GM23338 (cell line): ENCODE measurements around the gene KRT31. TPM values are rescaled to one million over a fixed set of nuclear protein-coding genes. Genes with fewer than 3 reads are reported as not detected.

Source experiments
- ATAC-seq: fragments of 200-7000 bp; cut with Tn5 transposase; 3 replicates; pipeline ENCODE4 v1.9.1; 2020
- DNase-seq: peaks from one replicate; pipeline ENCODE4 v3.0.0-alpha.2; 2015; ENCODE audit warnings: low spot score
- H2AFZ ChIP-seq: fragments of 200-600 bp; sonication (generic); 2 replicates; pipeline ENCODE4 v1.8.0; 2016; ENCODE audit warnings: antibody characterized with exemption, mild to moderate bottlenecking, moderate library complexity
- H3F3A ChIP-seq: fragments of 200-600 bp; sonication (generic); replicated peaks from 2 replicates; pipeline ENCODE4 v1.8.0; 2017; ENCODE audit warnings: antibody characterized with exemption, mixed run types, low read depth
- H3K27ac ChIP-seq: fragments of 200-600 bp; sonication (generic); 2 replicates; pipeline ENCODE4 v1.6.1; 2016; ENCODE audit warnings: low read depth
- H3K27me3 ChIP-seq: fragments of 200-600 bp; sonication (generic); 2 replicates; pipeline ENCODE4 v1.8.0; 2016; ENCODE audit warnings: mild to moderate bottlenecking, mixed run types, moderate library complexity; ENCODE audit not compliant: insufficient read depth
- H3K36me3 ChIP-seq: fragments of 200-600 bp; sonication (generic); 2 replicates; pipeline ENCODE4 v1.8.0; 2016; ENCODE audit warnings: mild to moderate bottlenecking; ENCODE audit not compliant: insufficient read depth
- H3K4me1 ChIP-seq: fragments of 200-600 bp; sonication (generic); 2 replicates; pipeline ENCODE4 v1.8.0; 2016; ENCODE audit warnings: mild to moderate bottlenecking, moderate library complexity; ENCODE audit not compliant: insufficient read depth
- H3K4me2 ChIP-seq: fragments of 200-600 bp; sonication (generic); 2 replicates; pipeline ENCODE4 v1.7.1; 2017; ENCODE audit warnings: mixed run types
- H3K4me3 ChIP-seq: fragments of 200-600 bp; sonication (generic); 2 replicates; pipeline ENCODE4 v1.6.1; 2016; ENCODE audit warnings: mixed run types
- H3K79me2 ChIP-seq: fragments of 200-600 bp; sonication (generic); replicated peaks from 2 replicates; pipeline ENCODE4 v1.8.0; 2017; ENCODE audit warnings: mild to moderate bottlenecking; ENCODE audit not compliant: insufficient read depth
- H3K9me2 ChIP-seq: fragments of 200-600 bp; sonication (generic); 2 replicates; pipeline ENCODE4 v1.8.0; 2017; ENCODE audit not compliant: insufficient read depth
- H4K20me1 ChIP-seq: fragments of 200-600 bp; sonication (generic); replicated peaks from 2 replicates; pipeline ENCODE4 v1.8.0; 2017; ENCODE audit warnings: mild to moderate bottlenecking; ENCODE audit not compliant: insufficient read depth
- H3K27ac Mint-ChIP-seq: 2 replicates; pipeline ENCODE4 v1.8.0; 2020; ENCODE audit warnings: inconsistent platforms, mild to moderate bottlenecking, moderate library complexity, mixed read lengths
- H3K27me3 Mint-ChIP-seq: 3 replicates; pipeline ENCODE4 v1.8.0; 2022; ENCODE audit warnings: low read depth, mild to moderate bottlenecking, moderate library complexity, mixed read lengths, inconsistent platforms; ENCODE audit not compliant: insufficient read depth, poor library complexity
- H3K36me3 Mint-ChIP-seq: 3 replicates; pipeline ENCODE4 v1.8.0; 2021; ENCODE audit warnings: low read depth, mild to moderate bottlenecking, inconsistent platforms, moderate library complexity, mixed read lengths
- H3K4me1 Mint-ChIP-seq: 3 replicates; pipeline ENCODE4 v1.8.0; 2020; ENCODE audit warnings: mild to moderate bottlenecking, inconsistent platforms, mixed read lengths
- H3K4me3 Mint-ChIP-seq: 3 replicates; pipeline ENCODE4 v1.8.0; 2021; ENCODE audit warnings: moderate library complexity, mild to moderate bottlenecking, inconsistent platforms, mixed read lengths
- H3K9me3 Mint-ChIP-seq: 3 replicates; pipeline ENCODE4 v1.8.0; 2020; ENCODE audit warnings: moderate library complexity, mild to moderate bottlenecking, inconsistent platforms, mixed read lengths
- CREB1 ChIP-seq: fragments of 250-450 bp; sonication (Bioruptor Pico); IDR thresholded peaks from 2 replicates; pipeline ENCODE4 v1.5.0; 2020; ENCODE audit warnings: low read depth, mild to moderate bottlenecking, moderate library complexity
- CTCF ChIP-seq, 2 experiments: fragments of 200-600 bp in 1 of 2; sonication (generic) in 1 of 2; conservative IDR thresholded peaks; 2 replicates each; pipeline versions ENCODE4 v1.5.1 to v1.6.1; 2016 to 2017; ENCODE audit warnings: antibody characterized with exemption in 2 of 2, low read depth in 2 of 2, mild to moderate bottlenecking in 2 of 2, moderate library complexity in 1 of 2
- ETS1 ChIP-seq: IDR thresholded peaks from 2 replicates; pipeline ENCODE4 v1.6.1; 2016; ENCODE audit warnings: antibody characterized with exemption
- EZH2 ChIP-seq: fragments of 200-600 bp; sonication (generic); IDR thresholded peaks from one replicate; pipeline ENCODE4 v1.8.0; 2017; ENCODE audit warnings: antibody characterized with exemption, mild to moderate bottlenecking, low read depth; ENCODE audit not compliant: unreplicated experiment
- EZH2phosphoT487 ChIP-seq: fragments of 200-600 bp; sonication (generic); IDR thresholded peaks from one replicate; pipeline ENCODE4 v1.8.1; 2018; ENCODE audit warnings: antibody characterized with exemption; ENCODE audit not compliant: unreplicated experiment
- JUNB ChIP-seq: IDR thresholded peaks from one replicate; pipeline ENCODE4 v1.6.1; 2016; ENCODE audit warnings: antibody characterized with exemption; ENCODE audit not compliant: unreplicated experiment
- NANOG ChIP-seq: IDR thresholded peaks from 2 replicates; pipeline ENCODE4 v1.6.1; 2016; ENCODE audit warnings: antibody characterized with exemption, borderline replicate concordance
- POLR2AphosphoS5 ChIP-seq: IDR thresholded peaks from 2 replicates; pipeline ENCODE4 v1.6.1; 2016; ENCODE audit warnings: antibody characterized with exemption, low read depth
- REST ChIP-seq: IDR thresholded peaks from one replicate; pipeline ENCODE4 v1.6.1; 2018; ENCODE audit warnings: antibody characterized with exemption; ENCODE audit not compliant: unreplicated experiment
- STAT1 ChIP-seq: IDR thresholded peaks from one replicate; pipeline ENCODE4 v1.6.1; 2016; ENCODE audit warnings: antibody characterized with exemption; ENCODE audit not compliant: unreplicated experiment
- ZNF114 ChIP-seq: fragments of 250-450 bp; sonication (Bioruptor Pico); IDR thresholded peaks from 2 replicates; pipeline ENCODE4 v1.5.0; 2020; ENCODE audit warnings: mild to moderate bottlenecking, moderate library complexity
- ZNF331 ChIP-seq: fragments of 250-450 bp; sonication (Bioruptor Pico); IDR thresholded peaks from 2 replicates; pipeline ENCODE4 v1.5.0; 2020; ENCODE audit warnings: low read depth, mild to moderate bottlenecking, moderate library complexity
- ZNF462 ChIP-seq: fragments of 250-450 bp; sonication (Bioruptor Pico); IDR thresholded peaks from 2 replicates; pipeline ENCODE4 v1.5.0; 2020; ENCODE audit warnings: mild to moderate bottlenecking, moderate library complexity
- polyA plus RNA-seq: library from polyadenylated mRNA; unstranded; fragments of >200 nt; fragmentation: Nextera tagmentation; extraction: Ambion mirVana; gene quantifications from 2 replicates; pipeline ENCODE4 v1.2.1, GENCODE V29; 2016
- total RNA-seq: library from RNA; depleted of rRNA; stranded (reverse); fragments of >200 nt; shearing (Covaris generic); gene quantifications from 2 replicates; pipeline ENCODE4 v1.2.3, GENCODE V29; 2014

KRT31 gene
- total and polyA plus RNA-seq, 2 experiments from 2014 or later: not detected

GRCh38 chr17:41402161-41402560 is 4.8 kb upstream of the KRT31 start:
- Mint-ChIP-seq H3K9me3 (no peaks in the 10 kb centered on the region), H3K4me3 (no peak overlapping the region), H3K36me3 (no peaks in the 10 kb centered on the region), H3K4me1 (no peaks in the 10 kb centered on the region), H3K27me3 (peaks cover 2% of the 10 kb centered on the region), H3K27ac (no peak overlapping the region)
- Histone ChIP-seq H3K27me3 (no peaks in the 10 kb centered on the region), H2AFZ (no peak overlapping the region), H3K4me1 (no peaks in the 10 kb centered on the region), H4K20me1 (no peaks in the 10 kb centered on the region), H3K27ac (no peak overlapping the region), H3F3A (no peaks in the 10 kb centered on the region), H3K79me2 (no peaks in the 10 kb centered on the region), H3K9me2 (no peaks in the 10 kb centered on the region), H3K36me3 (no peaks in the 10 kb centered on the region), H3K4me3 (no peak overlapping the region), H3K4me2 (no peak overlapping the region)
- TF ChIP-seq NANOG: no peak
- no peak for TF ChIP-seq POLR2AphosphoS5
- no peak for TF ChIP-seq ZNF114 (CRISPR knock-in tag)
- no peak for TF ChIP-seq ZNF331
- TF ChIP-seq CREB1 (CRISPR knock-in tag): no peak
- TF ChIP-seq ETS1: no peak
- TF ChIP-seq EZH2phosphoT487: no peak
- TF ChIP-seq STAT1: no peak
- no peak for TF ChIP-seq REST
- TF ChIP-seq CTCF (conservative IDR thresholded peaks at IDR 0.05; ENCODE audit: low read depth in 2 of 2): no peak
- no peak for TF ChIP-seq JUNB
- TF ChIP-seq ZNF462: no peak
- TF ChIP-seq EZH2: no peak
- DNase-seq (no peak), ATAC-seq (no peak)
